Omental fat pad (tissue), 4 donors: Measurements from ENCODE around the gene COX18. TPM values are rescaled to one million over a fixed set of nuclear protein-coding genes. Genes with fewer than 3 reads are reported as not detected.

Experiments
- ATAC-seq: fragments of 150-250 bp; one replicate; pipeline ENCODE4 v1.9.1; 2016; ENCODE audit warnings: mild to moderate bottlenecking, moderate library complexity; ENCODE audit not compliant: low FRiP score
- DNase-seq: peaks from one replicate; pipeline ENCODE4 v3.0.0-alpha.2; 2019; ENCODE audit warnings: low spot score
- total RNA-seq, 4 donors: library from RNA; depleted of rRNA; stranded (reverse); fragments of >200 nt; gene quantifications; one replicate each; pipeline ENCODE4 v1.1.0, GENCODE V29; 2016
- TF ChIP-seq, protein P1 (sequence below), 3 donors: fragments of 450-650 bp; IDR thresholded peaks; one replicate each; pipeline ENCODE4 v1.5.1; 2016 to 2017; ENCODE audit warnings: antibody characterized with exemption in 3 of 3, mild to moderate bottlenecking in 3 of 3, moderate library complexity in 2 of 3

Gene COX18, protein sequence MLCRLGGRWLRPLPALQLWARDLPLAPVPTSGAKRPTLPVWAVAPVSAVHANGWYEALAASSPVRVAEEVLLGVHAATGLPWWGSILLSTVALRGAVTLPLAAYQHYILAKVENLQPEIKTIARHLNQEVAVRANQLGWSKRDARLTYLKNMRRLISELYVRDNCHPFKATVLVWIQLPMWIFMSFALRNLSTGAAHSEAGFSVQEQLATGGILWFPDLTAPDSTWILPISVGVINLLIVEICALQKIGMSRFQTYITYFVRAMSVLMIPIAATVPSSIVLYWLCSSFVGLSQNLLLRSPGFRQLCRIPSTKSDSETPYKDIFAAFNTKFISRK
- total RNA-seq: 10 to 100 TPM; 13.1 to 18.3 (median 15.7) TPM

DNA sequence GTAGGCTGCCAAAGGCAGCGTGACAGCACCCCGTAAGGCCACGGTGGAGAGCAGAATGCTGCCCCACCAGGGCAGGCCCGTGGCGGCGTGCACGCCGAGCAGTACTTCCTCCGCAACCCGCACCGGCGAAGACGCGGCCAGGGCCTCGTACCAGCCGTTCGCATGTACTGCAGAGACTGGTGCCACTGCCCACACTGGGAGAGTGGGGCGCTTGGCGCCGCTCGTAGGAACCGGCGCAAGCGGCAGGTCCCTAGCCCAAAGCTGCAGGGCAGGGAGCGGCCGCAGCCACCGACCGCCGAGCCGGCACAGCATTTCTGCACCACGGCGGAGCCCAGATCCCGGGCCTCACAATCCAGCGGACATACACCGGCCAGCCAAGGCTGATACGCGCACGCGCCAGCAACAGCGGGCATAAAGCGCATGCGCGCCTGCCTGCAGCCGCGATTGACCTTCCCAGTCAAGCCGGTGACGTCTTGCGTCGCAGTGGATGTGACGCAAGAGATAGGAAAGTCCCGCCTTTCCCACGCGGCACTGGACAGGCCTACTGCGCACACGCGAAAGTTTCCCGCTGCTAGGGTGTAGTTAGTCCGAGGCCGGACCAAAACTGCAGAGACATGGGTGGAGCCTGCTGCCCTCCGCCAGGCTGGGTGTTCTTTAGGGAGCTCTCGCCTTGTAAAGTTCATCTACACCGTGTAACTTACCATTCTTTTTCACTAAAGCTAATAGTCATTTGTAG, at the start of gene COX18:
COX18 (minus strand) TSS at position 379 of the 736 bp plus-strand sequence; CDS start at position 312, 67 bp downstream.
- ATAC-seq (peak; percentile 97), DNase-seq (peak; percentile 96)
- TF ChIP-seq, protein P1, sequence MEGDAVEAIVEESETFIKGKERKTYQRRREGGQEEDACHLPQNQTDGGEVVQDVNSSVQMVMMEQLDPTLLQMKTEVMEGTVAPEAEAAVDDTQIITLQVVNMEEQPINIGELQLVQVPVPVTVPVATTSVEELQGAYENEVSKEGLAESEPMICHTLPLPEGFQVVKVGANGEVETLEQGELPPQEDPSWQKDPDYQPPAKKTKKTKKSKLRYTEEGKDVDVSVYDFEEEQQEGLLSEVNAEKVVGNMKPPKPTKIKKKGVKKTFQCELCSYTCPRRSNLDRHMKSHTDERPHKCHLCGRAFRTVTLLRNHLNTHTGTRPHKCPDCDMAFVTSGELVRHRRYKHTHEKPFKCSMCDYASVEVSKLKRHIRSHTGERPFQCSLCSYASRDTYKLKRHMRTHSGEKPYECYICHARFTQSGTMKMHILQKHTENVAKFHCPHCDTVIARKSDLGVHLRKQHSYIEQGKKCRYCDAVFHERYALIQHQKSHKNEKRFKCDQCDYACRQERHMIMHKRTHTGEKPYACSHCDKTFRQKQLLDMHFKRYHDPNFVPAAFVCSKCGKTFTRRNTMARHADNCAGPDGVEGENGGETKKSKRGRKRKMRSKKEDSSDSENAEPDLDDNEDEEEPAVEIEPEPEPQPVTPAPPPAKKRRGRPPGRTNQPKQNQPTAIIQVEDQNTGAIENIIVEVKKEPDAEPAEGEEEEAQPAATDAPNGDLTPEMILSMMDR (IDR thresholded peaks at IDR 0.05): no peak

DNA sequence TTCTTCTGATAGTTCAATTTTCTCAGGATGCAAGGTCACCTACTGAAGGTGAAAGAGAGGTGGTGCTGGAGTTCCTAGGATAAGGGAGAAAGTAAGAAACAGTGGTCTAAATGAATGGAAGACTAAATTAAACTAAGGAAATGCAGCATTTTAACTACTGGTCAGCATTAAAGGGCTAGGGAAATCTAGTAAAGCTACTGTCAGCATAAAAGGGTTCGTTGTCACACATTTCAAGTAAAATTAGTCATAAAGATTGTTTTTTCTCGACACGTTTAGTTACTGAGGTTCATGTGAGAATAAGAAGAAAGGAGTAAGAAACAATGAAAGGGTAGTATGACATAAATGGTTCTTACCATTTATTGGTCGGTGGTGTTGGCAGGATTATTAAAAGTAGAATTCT, 40.0 kb upstream of the COX18 start:
- no peak for ATAC-seq
- TF ChIP-seq, protein P1 (IDR thresholded peaks at IDR 0.05): no peak
- DNase-seq: no peak

DNA sequence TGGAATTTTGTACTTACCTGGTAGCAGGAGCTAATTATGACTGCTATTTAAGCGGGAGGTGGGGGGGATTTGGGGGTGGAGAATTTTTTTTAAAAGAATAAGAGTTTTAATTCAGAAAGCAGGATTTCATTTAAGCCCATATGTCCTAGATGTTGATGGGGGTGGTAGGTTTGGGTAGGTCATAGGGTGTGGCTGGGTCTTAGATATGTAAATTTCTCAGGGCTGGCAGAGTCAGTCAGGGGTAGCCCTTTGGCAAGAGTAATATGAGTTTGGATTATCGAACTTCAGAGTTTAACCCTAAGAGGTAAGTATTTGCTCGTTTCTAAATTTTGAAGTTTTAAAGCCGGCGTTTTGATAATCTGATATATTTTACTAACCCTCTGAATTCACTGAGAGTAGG, 35.2 kb upstream of the COX18 start:
- no peak for ATAC-seq
- TF ChIP-seq, protein P1 (IDR thresholded peaks at IDR 0.05): no peak
- DNase-seq: no peak

DNA sequence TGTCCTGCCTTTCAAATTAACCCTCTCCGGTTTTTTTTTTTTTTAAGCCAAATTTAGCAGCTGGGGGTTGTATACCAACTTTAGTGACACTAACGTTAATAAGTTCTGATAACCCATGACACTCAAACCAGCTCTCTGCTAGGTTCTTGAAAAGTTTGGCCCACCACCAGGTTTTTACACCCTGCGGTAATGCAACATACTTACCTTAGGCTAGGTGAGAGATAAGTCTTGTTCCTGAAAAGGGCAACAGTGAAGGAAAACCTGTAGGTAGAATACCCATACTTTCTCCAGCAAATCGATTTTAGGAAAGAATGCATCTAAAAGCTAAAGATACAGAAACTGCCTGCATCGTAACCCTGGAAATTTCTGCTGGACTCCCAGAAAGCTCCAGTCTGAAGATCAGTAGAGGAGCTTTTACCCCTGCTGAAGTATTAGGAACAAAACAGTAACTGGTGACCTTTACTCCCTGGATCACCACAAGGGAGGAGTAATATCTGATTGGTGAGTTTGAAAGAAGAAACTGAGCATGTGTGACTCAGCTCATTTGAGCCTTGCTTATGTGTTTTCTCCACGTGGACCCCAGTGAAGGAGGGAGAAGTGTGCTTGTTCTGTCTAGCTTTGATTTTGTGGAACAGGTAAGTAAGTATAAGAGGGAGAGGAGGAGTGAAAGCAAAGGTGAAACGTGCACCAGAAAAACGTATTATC, 34.4 kb upstream of the COX18 start:
- no peak for DNase-seq
- ATAC-seq: no peak
- TF ChIP-seq, protein P1 (IDR thresholded peaks at IDR 0.05): no peak

DNA sequence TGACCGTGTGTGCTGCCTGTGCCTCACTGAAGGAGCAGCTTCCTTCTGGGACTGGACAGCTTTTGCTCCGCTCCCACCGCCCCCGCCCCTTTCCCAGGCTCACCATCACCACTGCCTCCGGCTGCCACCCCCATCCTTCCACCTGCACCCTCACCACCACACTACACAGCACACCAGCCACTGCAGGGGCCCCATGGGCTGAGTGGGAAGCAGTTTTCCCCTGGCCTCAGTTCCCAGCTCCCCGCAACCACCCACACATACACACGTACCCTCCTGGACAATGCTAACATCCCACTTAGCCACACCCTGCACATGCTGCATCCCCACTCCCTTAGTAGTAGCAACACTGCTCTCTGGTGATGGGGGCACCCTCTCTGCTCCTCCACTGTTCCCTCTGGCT, 29.6 kb upstream of the COX18 start:
- DNase-seq: no peak
- TF ChIP-seq, protein P1 (IDR thresholded peaks at IDR 0.05): no peak
- no peak for ATAC-seq

DNA sequence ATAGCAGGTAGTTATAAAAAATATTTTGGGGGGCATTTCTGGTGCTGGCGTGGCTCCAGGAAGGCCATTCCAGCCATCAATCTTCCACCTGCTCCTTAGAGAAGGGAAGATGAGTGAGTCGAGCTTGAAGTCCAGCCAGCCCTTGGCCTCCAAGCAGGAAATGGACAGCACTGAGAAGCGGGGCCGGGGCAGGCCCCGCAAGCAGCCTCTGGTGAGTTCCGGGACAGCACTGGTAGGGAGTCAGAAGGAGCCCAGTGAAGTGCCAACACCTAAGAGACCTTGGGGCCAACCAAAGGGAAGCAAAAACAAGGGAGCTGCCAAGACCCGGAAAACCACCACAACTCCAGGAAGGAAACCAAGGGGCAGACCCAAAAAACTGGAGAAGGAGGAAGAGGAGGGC, 29.2 kb upstream of the COX18 start:
- TF ChIP-seq, protein P1 (IDR thresholded peaks at IDR 0.05): no peak
- no peak for DNase-seq
- no peak for ATAC-seq
